ENCODE data around the gene POLRMT.
"Not testable (repeated sequence)": the region's sequence is repeated elsewhere in the genome, so short reads cannot be mapped to it uniquely, and the experiment has no call there.

DNA sequence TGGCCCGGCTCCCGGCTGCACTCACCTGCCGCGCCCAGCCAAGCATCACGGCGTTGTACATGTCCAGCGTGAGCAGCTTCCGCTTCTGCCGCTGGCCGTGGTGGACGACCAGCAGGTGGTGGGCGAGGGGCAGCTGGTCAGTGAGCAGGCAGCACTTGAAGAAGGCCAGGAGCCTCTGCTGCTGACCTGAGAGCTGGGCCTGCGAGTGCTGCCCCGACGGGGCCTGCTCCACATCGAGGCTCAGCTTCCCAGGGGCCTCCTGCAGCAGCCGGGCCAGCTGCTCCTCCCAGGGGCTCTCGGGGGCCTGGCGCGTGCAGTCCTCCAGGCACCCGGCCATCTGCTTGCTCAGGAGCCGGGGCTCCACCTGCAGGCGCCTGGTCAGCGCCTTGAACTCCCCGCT lies 3.8 kb downstream of the POLRMT start:
- TF ChIP-seq, protein P1, sequence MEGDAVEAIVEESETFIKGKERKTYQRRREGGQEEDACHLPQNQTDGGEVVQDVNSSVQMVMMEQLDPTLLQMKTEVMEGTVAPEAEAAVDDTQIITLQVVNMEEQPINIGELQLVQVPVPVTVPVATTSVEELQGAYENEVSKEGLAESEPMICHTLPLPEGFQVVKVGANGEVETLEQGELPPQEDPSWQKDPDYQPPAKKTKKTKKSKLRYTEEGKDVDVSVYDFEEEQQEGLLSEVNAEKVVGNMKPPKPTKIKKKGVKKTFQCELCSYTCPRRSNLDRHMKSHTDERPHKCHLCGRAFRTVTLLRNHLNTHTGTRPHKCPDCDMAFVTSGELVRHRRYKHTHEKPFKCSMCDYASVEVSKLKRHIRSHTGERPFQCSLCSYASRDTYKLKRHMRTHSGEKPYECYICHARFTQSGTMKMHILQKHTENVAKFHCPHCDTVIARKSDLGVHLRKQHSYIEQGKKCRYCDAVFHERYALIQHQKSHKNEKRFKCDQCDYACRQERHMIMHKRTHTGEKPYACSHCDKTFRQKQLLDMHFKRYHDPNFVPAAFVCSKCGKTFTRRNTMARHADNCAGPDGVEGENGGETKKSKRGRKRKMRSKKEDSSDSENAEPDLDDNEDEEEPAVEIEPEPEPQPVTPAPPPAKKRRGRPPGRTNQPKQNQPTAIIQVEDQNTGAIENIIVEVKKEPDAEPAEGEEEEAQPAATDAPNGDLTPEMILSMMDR (IDR thresholded peaks at IDR 0.05), result not testable (repeated sequence)
- TF ChIP-seq POLR2A (IDR thresholded peaks at IDR 0.05), result not testable (repeated sequence)

All from right lobe of liver (tissue), 4 donors.